Left lung (tissue), 10 donors: Measurements from ENCODE around the gene TMEM121B. TPM values are rescaled to one million over a fixed set of nuclear protein-coding genes. Genes with fewer than 3 reads are reported as not detected.

Source experiments
- ATAC-seq: fragments of 200-7000 bp; cut with Tn5 transposase; one replicate; pipeline ENCODE4 v1.9.1; 2020; ENCODE audit warnings: moderate library complexity
- DNase-seq, 4 donors: peaks; one replicate each; pipeline ENCODE4 v3.0.0-alpha.2; 2013 to 2020
- H3K27ac ChIP-seq, 2 donors: fragments of 200-600 bp; sonication (generic) in 1 of 2; one replicate each; pipeline versions ENCODE4 v1.5.0 to v1.8.0; 2020 to 2021
- H3K27me3 ChIP-seq, 2 donors: fragments of 200-600 bp; sonication (generic) in 1 of 2; one replicate each; pipeline versions ENCODE4 v1.5.0 to v1.8.0; 2020 to 2021
- H3K36me3 ChIP-seq, 2 donors: fragments of 200-600 bp; sonication (generic) in 1 of 2; one replicate each; pipeline versions ENCODE4 v1.5.0 to v1.8.0; 2020 to 2021
- H3K4me1 ChIP-seq, 2 donors: fragments of 200-600 bp; one replicate each; pipeline ENCODE4 v1.8.0; 2021
- H3K4me3 ChIP-seq, 2 donors: fragments of 200-600 bp; sonication (generic) in 1 of 2; one replicate each; pipeline versions ENCODE4 v1.5.0 to v1.8.0; 2020 to 2021; ENCODE audit warnings: mild to moderate bottlenecking in 1 of 2
- H3K9me3 ChIP-seq, 2 donors: fragments of 200-600 bp; sonication (generic) in 1 of 2; one replicate each; pipeline versions ENCODE4 v1.5.0 to v1.8.0; 2020 to 2021
- CTCF ChIP-seq, 2 donors: fragments of 200-600 bp; sonication (generic) in 1 of 2; IDR thresholded peaks; one replicate each; pipeline versions ENCODE4 v1.5.0 to v1.8.0; 2021; ENCODE audit warnings: antibody characterized with exemption in 2 of 2
- intact Hi-C, 2 donors: fragments of 100-400 bp; cut with DNase I; formaldehyde crosslinking; loops; one replicate each; pipeline versions ENCODE4 v1.11.2 to v1.14.2; 2022
- polyA plus RNA-seq, 6 donors: library from polyadenylated mRNA; unstranded; fragments of 120-200 nt; gene quantifications; one replicate each; pipeline ENCODE4 v1.2.1, GENCODE V29; 2013; ENCODE audit not compliant: insufficient read length in 6 of 6
- total RNA-seq, 2 donors: library from RNA; stranded (reverse); fragmentation: NEBNext Ultra II Directional; extraction: Animal tissue kit (Norgen Biotek cat#: 25700); gene quantifications; one replicate each; pipeline ENCODE4 v1.2.1, GENCODE V29; 2021
- donor health status: DM: no; HTN: yes; CAD: no.
- donor health status: DM: no; HTN: no; CAD: no.

TMEM121B gene
- total and polyA plus RNA-seq, 8 donors: 0.41 to 1.4 (median 0.94) TPM

GRCh38 chr22:17096071-17096470 lies 25.1 kb downstream of the TMEM121B start:
- Histone ChIP-seq H3K36me3 (peaks cover 0 to 43% of the 10 kb centered on the region in 2 donors), H3K9me3 (no peaks in the 10 kb centered on the region), H3K4me3 (no peak overlapping the region), H3K27ac (peak overlapping the region in 1 of 2 donors; percentile 85), H3K4me1 (peaks cover 0 to 95% of the 10 kb centered on the region in 2 donors), H3K27me3 (no peaks in the 10 kb centered on the region)
- intact Hi-C loops: loop anchor here in 1 of 2 donors (10.0 kb wide), 1 partner anchor 409 kb away; no protein-coding TSS in a partner anchor
- DNase-seq (no peak), ATAC-seq (no peak)
- no peak for TF ChIP-seq CTCF (IDR thresholded peaks at IDR 0.05)

GRCh38 chr22:17095538-17095937 lies 25.6 kb downstream of the TMEM121B start:
- H3K36me3 ChIP-seq: peaks cover 0 to 38% of the 10 kb centered on the region in 2 donors
- intact Hi-C loops: loop anchor here in 1 of 2 donors (10.0 kb wide), 1 partner anchor 409 kb away; no protein-coding TSS in a partner anchor
- no peak overlapping the region for H3K4me3 ChIP-seq
- TF ChIP-seq CTCF (IDR thresholded peaks at IDR 0.05): peak in 1 of 2 donors; percentile 8
- peak overlapping the region in 1 of 2 donors; percentile 85 for H3K27ac ChIP-seq
- DNase-seq (no peak), ATAC-seq (no peak)
- H3K4me1 ChIP-seq: peaks cover 0 to 95% of the 10 kb centered on the region in 2 donors
- H3K9me3 ChIP-seq: no peaks in the 10 kb centered on the region
- H3K27me3 ChIP-seq: no peaks in the 10 kb centered on the region

- intact Hi-C loops: loop anchor here in 1 of 2 donors (10.0 kb wide), 1 partner anchor 412 kb away; no protein-coding TSS in a partner anchor
Measured at GRCh38 chr22:17093081-17093480, 28.1 kb downstream of the TMEM121B start.

GRCh38 chr22:17091851-17092250 lies 29.3 kb downstream of the TMEM121B start:
- peaks cover 0 to under 1% of the 10 kb centered on the region in 2 donors for H3K36me3 ChIP-seq
- no peak overlapping the region for H3K27ac ChIP-seq
- ATAC-seq: no peak
- no peaks in the 10 kb centered on the region for H3K27me3 ChIP-seq
- DNase-seq: no peak
- H3K4me3 ChIP-seq: no peak overlapping the region
- intact Hi-C loops: loop anchor here in 1 of 2 donors (10.0 kb wide), 1 partner anchor 413 kb away; no protein-coding TSS in a partner anchor
- H3K9me3 ChIP-seq: no peaks in the 10 kb centered on the region
- TF ChIP-seq CTCF (IDR thresholded peaks at IDR 0.05): no peak
- H3K4me1 ChIP-seq: peaks cover 0 to 95% of the 10 kb centered on the region in 2 donors

More at GRCh38 chr22:17093081-17093480, 28.1 kb downstream of the TMEM121B start:
- H3K4me1 ChIP-seq: peaks cover 0 to 95% of the 10 kb centered on the region in 2 donors
- no peak for TF ChIP-seq CTCF (IDR thresholded peaks at IDR 0.05)
- ATAC-seq: no peak
- peaks cover 0 to 13% of the 10 kb centered on the region in 2 donors for H3K36me3 ChIP-seq
- no peaks in the 10 kb centered on the region for H3K9me3 ChIP-seq
- no peak overlapping the region for H3K4me3 ChIP-seq
- DNase-seq: no peak
- H3K27me3 ChIP-seq: no peaks in the 10 kb centered on the region
- H3K27ac ChIP-seq: no peak overlapping the region

GRCh38 chr22:17090550-17090949 lies 30.6 kb downstream of the TMEM121B start:
- no peak for ATAC-seq
- intact Hi-C loops: loop anchor here in 1 of 2 donors (10.0 kb wide), 1 partner anchor 414 kb away; no protein-coding TSS in a partner anchor
- Histone ChIP-seq H3K36me3 (no peaks in the 10 kb centered on the region), H3K27me3 (no peaks in the 10 kb centered on the region), H3K9me3 (no peaks in the 10 kb centered on the region), H3K4me3 (no peak overlapping the region), H3K4me1 (peaks cover 0 to 95% of the 10 kb centered on the region in 2 donors), H3K27ac (no peak overlapping the region)
- no peak for DNase-seq
- TF ChIP-seq CTCF (IDR thresholded peaks at IDR 0.05): no peak
